Calu3 (cell line): ENCODE results near the gene DHRS13. TPM values are rescaled to one million over a fixed set of nuclear protein-coding genes. Genes with fewer than 3 reads are reported as not detected.
A peak's percentile ranks its signal among the peaks of the same experiment; 100 is the strongest.

Experiments used
- BruUV-seq: library from RNA; stranded (reverse); fragments of 400-500 nt; replicated peaks from 2 replicates; lab custom pipeline; 2021; lab: Mats Ljungman, UMichigan
- CTCF ChIA-PET: fragments of 300-600 bp; sonication (Branson Sonifier 250); formaldehyde crosslinking; loops from one replicate; lab custom pipeline; 2022; ENCODE audit warnings: antibody characterized with exemption; lab: Charles Lee
- DNase-seq: peaks from one replicate; pipeline ENCODE4 v3.0.0; 2022
- H3K27ac Mint-ChIP-seq: one replicate; pipeline ENCODE4 v1.8.0; 2022; ENCODE audit warnings: mixed read lengths; ENCODE audit not compliant: unreplicated experiment
- H3K27me3 Mint-ChIP-seq: one replicate; pipeline ENCODE4 v1.8.0; 2022; ENCODE audit warnings: mixed read lengths; ENCODE audit not compliant: unreplicated experiment
- H3K36me3 Mint-ChIP-seq: one replicate; pipeline ENCODE4 v1.8.0; 2022; ENCODE audit warnings: mild to moderate bottlenecking, moderate library complexity, mixed read lengths; ENCODE audit not compliant: insufficient read depth, unreplicated experiment
- H3K4me1 Mint-ChIP-seq: one replicate; pipeline ENCODE4 v1.8.0; 2022; ENCODE audit warnings: mild to moderate bottlenecking, low read depth, mixed read lengths; ENCODE audit not compliant: unreplicated experiment
- H3K4me3 Mint-ChIP-seq: one replicate; pipeline ENCODE4 v1.8.0; 2022; ENCODE audit warnings: mild to moderate bottlenecking, low read depth, moderate library complexity, mixed read lengths; ENCODE audit not compliant: unreplicated experiment
- H3K9me3 Mint-ChIP-seq: one replicate; pipeline ENCODE4 v1.8.0; 2022; ENCODE audit warnings: low read depth, mixed read lengths; ENCODE audit not compliant: unreplicated experiment
- CTCF ChIP-seq: fragments of 200-600 bp; IDR thresholded peaks from one replicate; pipeline ENCODE4 v1.8.0; 2022; ENCODE audit warnings: antibody characterized with exemption; ENCODE audit not compliant: unreplicated experiment
- intact Hi-C: fragments of 100-400 bp; cut with micrococcal nuclease; formaldehyde crosslinking; loops from one replicate; pipeline ENCODE4 v1.10.0; 2022; ENCODE audit not compliant: unreplicated experiment
- total RNA-seq: library from RNA; stranded (reverse); gene quantifications from 2 replicates; pipeline ENCODE4 v1.2.3, GENCODE V29; 2022

The DHRS13 gene
- total RNA-seq, 1 experiment from 2014 or later: 23.2 TPM

DNA sequence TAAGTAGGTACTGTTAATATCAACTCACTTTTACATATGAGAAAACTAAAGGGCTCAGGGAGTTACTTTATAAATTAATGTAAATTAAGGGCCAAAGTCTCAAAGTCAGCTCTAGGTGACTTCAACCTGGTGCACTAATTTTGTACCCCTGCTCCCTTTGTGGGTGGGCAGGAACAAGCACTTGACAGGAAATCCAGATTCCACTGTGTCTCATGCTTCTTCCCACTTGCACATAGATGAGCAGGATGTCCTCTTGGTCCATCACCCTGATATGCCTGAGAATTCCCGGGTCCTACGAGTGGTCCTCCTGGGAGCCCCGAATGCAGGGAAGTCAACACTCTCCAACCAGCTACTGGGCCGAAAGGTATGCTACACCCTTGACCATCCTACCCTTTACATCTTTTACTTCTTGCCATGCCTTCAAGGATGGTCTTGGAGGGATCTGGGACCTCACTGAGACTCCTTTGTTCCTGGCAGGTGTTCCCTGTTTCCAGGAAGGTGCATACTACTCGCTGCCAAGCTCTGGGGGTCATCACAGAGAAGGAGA is 46.8 kb downstream of the DHRS13 start:
- CTCF ChIA-PET: no interaction called here
- no TSS peak for BruUV-seq
- H3K27ac Mint-ChIP-seq: no peak overlapping the region
- intact Hi-C loops: no loop called here
- H3K27me3 Mint-ChIP-seq: no peaks in the 10 kb centered on the region
- H3K4me1 Mint-ChIP-seq: no peaks in the 10 kb centered on the region
- TF ChIP-seq CTCF: no peak
- no peak for DNase-seq
- H3K36me3 Mint-ChIP-seq: peaks cover 31% of the 10 kb centered on the region
- no peaks in the 10 kb centered on the region for H3K9me3 Mint-ChIP-seq
- H3K4me3 Mint-ChIP-seq: peak overlapping the region; percentile 81

- Mint-ChIP-seq H3K27me3 (no peaks in the 10 kb centered on the region), H3K36me3 (peaks cover 28% of the 10 kb centered on the region), H3K9me3 (no peaks in the 10 kb centered on the region), H3K4me3 (peak overlapping the region; percentile 81), H3K27ac (peak overlapping the region; percentile 60), H3K4me1 (no peaks in the 10 kb centered on the region)
- DNase-seq: no peak
- intact Hi-C loops: no loop called here
- TF ChIP-seq CTCF: no peak
- BruUV-seq: TSS peak; percentile 86
- CTCF ChIA-PET: no interaction called here
Observed at GRCh38 chr17:28855336-28855679, 47.6 kb downstream of the DHRS13 start.

DNA sequence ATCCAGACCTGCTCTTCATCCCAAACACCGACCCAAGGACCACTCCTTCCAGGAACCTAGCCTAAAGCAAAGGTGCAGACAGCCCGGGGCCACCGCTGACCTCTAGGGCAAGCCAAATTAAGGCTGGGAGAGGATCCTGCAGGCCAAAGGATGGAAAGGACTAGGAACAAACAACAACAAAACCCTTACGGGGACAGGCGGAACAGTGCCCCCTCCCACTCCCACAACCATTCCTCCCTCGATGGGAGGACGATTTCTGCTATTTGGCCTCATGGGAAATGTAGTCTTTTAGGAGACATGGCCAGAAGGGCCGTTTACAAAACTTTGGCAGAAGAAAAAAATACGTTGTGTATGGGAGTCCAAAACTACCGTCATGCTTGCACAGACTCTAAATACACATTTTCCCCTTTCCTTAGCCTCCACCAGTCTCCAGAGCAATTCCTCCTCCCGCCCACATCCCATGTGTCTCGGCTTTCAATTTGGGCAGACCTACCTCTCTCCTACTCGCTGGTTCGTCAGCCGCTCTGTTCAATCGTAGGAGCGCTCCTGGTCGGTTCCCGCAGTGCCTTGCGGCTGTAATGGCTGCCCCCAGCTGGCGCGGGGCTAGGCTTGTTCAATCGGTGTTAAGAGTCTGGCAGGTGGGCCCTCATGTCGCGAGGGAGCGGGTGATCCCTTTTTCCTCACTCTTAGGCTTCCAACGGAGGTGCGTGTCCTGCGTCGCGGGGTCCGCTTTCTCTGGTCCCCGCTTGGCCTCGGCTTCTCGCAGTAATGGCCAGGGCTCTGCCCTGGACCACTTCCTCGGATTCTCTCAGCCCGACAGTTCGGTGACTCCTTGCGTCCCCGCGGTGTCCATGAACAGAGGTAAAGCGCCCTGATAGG is 48.2 kb downstream of the DHRS13 start, which contains the start of gene ERAL1:
Gene ERAL1, plus strand, starts transcription at position 560 of the 879 bp plus-strand sequence. Its CDS starts 19 bp downstream, at position 579.
- H3K36me3 Mint-ChIP-seq: peaks cover 22% of the 10 kb centered on the region
- intact Hi-C loops: loop anchor here (5.0 kb wide), 1 partner anchor 92 kb away; no protein-coding TSS in a partner anchor
- peak within 1 kb of the TSS; percentile 60 for H3K27ac Mint-ChIP-seq
- H3K4me3 Mint-ChIP-seq: peak within 1 kb of the TSS; percentile 81
- peak; percentile 83 for DNase-seq
- CTCF ChIA-PET: no interaction called here
- H3K4me1 Mint-ChIP-seq: no peaks in the 10 kb centered on the region
- H3K27me3 Mint-ChIP-seq: no peaks in the 10 kb centered on the region
- no peak for TF ChIP-seq CTCF
- no TSS peak for BruUV-seq
- H3K9me3 Mint-ChIP-seq: no peaks in the 10 kb centered on the region

DNA sequence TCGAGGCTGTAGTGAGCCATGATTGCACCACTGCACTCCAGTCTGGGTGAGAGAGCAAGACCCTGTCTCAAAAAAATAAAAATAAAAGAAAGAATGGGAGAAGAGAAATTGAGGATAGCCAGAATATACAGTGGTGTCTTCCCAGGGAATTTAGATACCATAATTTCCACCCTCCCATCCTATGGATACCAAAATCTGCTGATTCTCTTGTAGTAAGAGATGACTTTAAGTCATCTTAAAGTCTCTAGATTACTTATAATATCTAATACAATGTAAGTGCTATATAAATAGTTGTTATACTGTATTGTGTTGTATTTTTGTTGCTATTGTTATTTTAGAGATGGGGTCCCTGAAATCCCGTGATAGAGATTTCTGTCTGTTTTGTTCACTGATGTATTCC is 49.6 kb downstream of the DHRS13 start:
- CTCF ChIA-PET: interaction anchor here (0.6 kb wide), 1 partner anchor 22 kb away, joined by 4 read pairs; no protein-coding TSS in a partner anchor
- H3K9me3 Mint-ChIP-seq: no peaks in the 10 kb centered on the region

More for the DNA sequence above, 49.6 kb downstream of the DHRS13 start:
- Mint-ChIP-seq H3K27ac (no peak overlapping the region), H3K4me3 (no peak overlapping the region), H3K36me3 (peaks cover 19% of the 10 kb centered on the region), H3K27me3 (no peaks in the 10 kb centered on the region), H3K4me1 (no peaks in the 10 kb centered on the region)
- intact Hi-C loops: loop anchor here (5.0 kb wide), 1 partner anchor 91 kb away; no protein-coding TSS in a partner anchor
- BruUV-seq: no TSS peak
- no peak for TF ChIP-seq CTCF
- DNase-seq: no peak
